Femur (tissue), 1 donor: ENCODE measurements around the gene IL12A.

Source experiments
- DNase-seq: peaks from one replicate; pipeline ENCODE4 v3.0.0-alpha.2; 2017

The IL12A gene

DNA sequence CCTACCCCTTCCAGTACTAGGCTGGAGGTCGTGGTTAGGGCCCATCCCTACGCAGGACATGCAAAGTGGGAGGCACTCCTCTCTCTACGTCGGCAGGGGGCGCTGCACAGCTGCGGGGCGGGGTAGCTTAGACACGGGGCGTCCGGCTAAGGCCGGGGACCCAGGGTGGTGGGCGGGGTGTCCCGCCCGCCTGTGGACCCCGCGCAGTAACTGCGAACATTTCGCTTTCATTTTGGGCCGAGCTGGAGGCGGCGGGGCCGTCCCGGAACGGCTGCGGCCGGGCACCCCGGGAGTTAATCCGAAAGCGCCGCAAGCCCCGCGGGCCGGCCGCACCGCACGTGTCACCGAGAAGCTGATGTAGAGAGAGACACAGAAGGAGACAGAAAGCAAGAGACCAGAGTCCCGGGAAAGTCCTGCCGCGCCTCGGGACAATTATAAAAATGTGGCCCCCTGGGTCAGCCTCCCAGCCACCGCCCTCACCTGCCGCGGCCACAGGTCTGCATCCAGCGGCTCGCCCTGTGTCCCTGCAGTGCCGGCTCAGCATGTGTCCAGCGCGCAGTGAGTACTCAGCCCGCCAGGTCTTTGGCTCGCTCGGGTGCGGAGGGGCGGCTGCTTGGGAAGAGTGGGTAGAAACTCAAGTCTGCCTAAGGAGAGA is at the start of gene IL12A:
TSS of gene IL12A (plus strand) at position 219 of the 655 bp plus-strand sequence.
- DNase-seq, result peak; percentile 86

DNA sequence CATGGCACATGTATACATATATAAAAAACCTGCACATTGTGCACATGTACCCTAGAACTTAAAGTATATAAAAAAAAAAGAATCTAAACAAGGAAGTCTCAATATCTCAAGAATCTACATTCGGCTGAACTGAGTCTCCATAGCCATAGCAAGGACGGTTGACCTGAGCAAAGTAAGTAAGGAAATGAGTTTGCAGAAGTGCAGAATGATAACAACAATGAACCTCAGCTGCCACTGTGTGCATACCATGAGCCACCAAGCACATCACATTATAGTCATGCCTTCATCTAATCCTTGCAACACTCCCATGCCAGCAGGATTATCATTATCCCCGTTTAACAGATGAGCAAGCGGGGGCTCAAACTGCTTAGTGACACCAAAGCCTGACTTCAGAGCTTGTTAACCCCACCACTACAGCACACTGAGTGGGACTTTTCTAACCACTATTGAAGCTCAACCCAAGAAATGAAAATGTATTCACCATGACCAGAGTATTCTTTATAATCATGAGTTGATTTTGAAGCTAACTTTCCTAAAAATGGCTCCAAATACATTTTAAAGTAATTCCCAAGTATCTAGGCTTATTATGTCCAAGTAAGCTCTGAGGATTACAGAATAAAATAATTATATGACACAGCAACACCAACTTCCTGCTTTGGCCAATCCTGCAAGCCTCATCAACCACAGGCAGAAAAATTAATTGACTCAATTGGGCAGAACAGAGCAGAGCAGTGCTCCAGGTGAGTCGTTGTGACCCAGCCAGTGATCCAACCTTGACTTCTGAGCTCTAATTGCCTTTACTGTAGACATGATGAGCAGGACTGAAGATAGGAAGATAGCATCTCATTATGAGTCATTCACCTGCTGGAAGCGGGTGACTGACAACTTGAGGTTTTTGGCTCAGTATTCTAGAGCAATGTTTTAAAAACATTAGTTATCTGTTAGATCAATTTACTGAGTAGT is 47.3 kb upstream of the IL12A start:
- DNase-seq, result no peak

DNA sequence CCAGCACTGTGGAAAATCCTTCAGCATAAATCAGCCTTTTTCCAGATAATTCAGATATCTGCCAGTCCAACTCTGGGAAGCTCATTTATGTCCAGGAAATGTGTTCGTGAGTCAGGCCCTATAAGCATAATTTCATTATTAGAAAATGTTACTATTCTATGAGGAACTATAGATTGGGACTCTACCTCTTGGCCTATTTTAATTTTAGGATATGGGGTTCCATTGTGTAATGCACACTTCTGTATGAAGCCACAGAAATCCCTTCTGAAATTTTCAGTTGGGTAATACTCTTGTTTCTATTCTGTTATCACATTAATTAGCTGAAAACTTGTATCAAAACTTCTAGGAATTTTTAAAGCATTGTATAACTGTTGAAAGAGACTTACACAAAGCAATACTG is 43.9 kb upstream of the IL12A start:
- no peak for DNase-seq

DNA sequence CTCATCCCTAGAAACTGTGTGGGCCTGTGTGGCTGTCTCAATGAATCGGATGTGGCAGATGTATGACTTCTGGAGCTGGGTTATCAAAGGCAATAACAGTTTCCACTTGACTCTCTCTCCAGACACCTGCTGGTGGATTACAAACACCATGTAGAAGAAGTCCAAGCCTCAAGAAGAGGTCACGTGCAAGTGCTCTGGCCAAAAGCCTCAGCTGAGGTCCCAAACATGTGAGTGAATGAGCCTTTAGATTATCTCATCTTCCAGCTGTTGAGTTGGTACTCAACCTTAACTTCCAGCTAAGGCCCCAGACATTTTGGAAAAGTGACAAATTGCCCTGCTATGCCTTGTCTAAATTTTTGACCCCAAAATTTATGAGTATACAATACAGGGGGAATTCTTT is 42.7 kb upstream of the IL12A start:
- DNase-seq, result no peak

DNA sequence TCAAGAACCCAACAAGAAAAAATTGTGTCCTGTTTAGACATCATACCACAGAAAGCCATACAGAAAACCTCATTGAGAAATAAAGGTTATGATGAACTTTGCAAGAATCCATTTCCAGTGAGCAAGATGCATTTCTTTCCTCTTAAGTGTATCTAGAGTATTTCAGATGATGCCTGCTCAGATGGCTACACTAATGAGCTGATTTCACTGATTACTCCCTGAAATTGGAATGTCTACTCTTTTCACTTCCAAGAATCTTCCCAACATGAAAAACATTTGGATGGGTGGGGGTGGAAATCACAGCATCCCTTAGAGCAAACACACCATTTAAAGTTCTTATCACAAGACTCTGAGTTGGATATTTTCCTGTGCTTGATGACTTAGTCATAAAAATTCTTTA is 41.4 kb upstream of the IL12A start:
- DNase-seq, result no peak

DNA sequence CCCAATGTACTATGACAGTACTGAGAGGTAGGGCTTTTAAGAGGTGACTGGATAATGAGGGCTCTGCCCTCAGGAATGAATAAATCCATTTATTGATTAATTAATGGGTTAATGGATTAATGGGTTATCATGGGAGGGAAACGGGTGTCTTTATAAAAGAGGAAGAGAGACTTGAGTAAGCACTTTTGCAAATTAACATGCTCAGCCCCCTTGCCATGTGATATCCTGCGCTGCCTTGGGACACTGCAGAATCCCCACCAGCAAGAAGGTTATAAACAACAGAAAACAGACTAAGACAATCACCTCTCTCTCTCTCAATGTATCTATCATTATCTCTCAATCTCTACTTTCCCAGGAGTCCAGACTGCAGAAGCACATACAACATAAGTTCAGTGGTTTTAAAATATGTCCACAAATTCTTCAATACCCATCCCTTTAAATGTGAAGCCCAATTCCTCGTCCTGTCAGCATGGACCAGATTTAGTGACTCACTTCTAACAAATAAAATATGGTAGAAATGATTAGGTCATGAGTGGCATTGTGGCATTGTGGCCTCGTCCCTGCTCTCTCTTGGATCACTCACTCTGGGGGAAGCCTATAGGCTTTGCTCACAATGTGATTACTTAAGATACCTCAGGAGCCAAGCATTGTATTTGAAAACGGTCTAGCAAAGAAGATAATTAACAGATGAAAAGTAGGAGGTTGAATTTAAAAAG is 40.0 kb upstream of the IL12A start:
- DNase-seq, result no peak

DNA sequence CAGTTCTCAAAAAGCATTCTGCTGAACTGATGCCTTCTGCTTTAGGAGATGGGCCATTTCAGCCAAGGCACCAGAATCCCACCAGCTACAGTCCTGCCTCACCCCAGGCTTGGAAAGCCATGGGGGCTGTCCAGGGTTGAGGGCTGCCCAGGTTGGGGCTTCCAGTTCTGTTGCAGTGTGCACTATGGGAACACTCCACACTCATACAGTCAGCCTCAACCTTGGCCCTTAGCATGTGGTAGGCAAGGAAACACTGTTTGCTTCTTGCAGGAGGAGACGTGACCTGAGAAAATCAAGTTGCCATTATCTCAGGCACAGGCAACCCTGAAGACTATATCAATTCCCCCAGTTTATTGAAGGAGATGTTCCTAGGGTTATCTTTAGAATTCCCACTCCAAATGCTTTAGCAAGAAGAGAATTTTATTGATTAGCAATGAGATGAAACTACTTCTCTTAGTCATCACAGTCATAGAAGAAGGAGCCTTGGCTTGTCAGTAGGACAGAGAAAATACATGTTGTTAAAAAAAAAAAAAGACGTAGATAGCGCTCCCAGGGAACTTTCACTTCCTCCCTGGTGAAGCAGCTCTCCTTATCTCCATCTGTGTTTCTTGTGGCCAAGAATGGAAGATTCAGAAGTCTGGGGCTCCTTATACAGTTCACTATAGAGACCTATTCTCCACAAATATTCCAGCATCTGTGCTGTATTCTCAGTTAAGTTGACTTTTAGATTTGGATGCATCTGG is 38.3 kb upstream of the IL12A start:
- no peak for DNase-seq

DNA sequence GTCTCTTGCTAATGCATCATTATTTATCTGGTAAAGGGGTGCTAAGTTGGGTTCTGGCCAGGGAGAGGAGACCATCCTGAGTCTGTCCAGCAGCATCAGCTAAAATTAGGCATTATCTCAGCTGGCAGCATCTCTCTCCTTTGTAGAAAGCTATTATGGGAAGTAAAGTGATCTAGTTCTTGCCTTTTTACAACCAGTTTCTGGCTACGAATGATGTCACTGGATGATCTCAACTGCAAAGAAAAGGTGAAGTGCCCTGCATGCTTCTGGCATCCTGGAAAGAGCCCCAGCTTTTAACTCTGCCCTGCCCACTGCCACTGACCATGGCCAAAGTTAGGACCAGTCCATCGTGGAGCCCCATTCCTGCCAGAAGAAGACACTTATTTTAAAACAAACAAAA is 37.1 kb upstream of the IL12A start:
- no peak for DNase-seq

DNA sequence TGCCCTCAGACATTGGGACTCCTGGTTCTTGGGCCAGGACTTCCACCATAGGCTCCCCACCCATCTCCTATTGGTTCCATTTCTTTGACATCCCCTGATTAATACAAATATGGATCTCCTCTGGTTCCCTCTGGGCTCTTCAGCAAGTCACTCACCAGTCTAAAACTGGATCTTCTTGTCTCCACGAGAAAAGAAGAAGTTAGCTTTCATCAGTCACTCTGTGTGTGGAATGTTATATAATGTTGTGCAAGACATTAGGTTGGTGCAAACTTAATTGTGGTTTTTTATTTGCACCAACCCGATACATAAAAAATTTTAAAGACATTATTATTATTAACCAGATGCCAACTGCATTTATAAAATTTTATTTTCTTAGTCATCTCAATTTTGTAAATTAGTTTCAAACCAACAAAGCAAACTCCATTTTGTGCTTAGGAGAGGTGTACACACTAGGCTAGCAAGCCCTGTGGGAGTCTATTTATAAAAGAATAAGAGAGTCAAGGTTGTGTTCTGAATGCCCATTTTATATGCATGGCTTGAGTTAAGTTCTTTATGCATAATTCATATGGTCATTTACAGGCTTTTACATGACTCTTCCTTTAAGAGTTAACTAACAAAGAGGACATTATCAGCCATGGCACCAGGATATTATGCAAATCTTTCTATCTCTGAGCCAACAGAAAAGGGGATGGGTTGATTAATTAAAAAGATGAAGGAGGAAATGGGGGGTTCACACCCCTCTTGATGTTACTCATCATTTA is 35.1 kb upstream of the IL12A start:
- no peak for DNase-seq

DNA sequence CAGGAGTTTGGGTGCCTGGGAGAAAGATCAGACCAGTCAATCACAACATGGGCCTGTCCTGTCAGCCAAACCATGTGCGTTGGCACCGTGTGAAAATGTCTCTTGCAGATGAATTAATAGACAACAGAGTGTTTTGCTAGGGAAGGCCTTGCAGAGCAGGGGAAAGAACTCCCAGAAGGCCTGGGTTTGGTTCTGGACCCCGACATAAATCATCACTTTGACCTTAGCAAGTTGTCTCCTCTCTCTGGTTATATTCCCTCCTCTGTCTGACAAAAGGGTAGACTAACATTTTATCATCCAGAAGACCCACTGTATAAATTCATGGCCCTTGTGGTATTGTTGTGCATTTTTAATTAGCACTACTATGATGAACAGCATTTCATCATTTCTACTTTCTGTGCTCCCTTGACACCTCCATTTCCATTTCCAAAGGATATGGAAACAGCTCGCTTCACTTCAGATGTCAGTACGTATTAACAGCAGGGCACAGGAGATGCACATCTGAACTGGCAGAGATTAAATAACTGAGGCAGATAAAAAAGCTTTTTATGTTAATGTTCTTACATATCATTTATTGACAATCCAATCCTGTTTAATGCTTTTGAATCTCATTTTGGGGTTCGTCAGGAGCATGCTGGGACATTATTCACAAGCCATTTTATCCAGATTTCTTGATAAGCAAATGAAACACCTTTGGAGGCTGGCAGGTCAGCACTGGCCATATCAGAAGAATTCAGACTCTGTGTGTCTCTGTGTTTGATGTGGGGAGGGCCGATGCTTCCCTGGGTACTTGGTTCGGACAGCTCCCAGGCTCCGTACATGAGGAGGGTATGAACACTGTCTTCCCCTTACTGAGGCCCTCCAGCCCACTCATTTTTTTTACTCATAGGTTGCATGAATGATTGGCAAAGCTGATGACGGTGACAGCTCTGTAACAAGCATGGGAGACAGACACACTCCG is 28.2 kb upstream of the IL12A start:
- DNase-seq, result no peak

DNA sequence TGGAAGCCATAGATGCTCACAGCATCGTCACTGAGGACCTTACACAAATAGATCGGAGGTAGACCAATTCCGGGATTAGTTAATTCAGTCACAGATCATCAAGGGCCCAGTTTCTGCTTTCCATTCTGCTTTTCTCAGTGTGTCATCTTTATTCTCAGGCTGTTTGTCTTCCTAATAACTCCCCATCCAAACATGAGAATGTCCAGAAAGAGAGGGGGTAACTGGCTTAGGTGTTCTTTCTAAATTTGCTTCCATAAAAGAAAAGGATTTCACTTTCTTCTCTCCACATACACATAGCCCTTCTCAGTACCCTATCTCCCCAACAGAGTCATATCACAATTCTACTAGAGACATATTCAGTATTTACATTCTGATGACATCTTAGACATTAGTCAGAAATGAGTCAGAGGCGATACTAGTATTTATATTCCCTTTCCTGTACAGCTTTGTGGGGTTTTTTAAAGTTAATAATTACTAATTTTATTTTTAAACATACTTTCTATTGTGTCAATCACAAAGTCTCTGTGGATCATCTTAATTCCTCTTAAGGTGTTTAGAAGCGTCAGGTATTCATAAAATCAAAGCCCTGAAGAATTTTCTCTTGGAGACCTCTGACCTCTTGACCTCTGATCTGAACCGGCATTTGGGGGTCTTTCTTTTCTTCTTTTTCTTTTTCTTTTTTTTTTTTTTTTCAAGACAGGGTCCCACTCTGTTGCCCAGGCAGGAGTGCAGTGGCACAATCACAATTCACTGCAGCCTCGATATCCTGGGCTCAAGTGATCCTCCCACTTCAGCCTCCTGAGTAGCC is 24.3 kb upstream of the IL12A start:
- no peak for DNase-seq

DNA sequence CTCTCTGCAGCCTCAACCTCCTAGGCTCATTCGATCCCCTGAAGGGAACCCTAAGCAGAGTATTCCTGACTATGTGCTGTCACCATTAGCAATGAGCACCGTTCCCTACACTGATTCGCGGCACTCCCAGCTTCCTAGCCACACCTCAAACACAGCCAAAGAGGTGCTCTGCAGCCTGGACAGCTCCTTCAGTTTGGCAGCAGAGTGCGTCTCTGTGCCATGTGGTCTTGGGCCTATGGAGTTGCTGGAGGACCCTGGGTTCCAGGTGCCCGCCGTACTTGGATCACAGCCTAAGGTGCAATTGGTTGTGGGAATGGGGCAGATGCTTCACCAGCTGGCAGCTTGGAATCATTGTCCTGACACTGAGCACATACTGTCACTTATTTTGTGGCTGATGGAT is 17.3 kb upstream of the IL12A start:
- no peak for DNase-seq

DNA sequence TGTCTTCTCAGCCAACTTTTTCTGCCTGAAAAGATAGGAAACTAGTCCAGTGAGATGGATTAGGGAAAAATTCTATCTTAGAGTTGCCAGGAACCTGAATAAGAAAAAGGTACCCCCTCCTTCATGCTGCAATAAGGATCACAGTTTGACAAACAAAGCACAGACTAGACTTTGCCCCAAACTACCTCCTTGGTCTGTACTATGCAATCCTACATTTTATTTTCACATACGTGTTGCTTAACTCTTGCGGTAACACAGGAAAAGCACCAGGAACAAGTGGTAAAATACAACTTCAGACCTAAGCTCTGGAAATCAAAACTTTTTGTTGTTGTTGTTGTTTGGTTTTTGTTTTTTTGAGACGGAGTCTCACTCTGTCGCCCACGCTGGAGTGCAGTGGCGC is 11.3 kb upstream of the IL12A start:
- no peak for DNase-seq

DNA sequence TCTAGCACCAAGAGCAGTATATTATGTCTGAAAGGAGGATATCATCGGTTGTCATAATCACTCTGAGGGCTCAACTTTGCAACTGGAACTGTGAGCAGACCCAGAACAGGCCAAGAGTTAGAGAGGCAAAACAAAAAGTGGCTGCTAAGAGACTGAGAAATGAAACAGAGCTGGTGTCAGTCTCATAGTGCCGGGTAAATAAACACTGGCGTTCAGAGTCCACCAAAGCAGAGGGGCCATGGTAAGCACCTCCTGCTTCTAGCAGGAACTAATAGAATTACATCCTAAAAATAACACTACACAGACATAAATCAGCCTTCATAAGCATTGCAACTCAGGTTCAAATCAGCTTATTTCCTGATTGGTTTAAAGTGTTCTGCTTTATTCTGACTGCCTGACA is 10.3 kb upstream of the IL12A start:
- no peak for DNase-seq

DNA sequence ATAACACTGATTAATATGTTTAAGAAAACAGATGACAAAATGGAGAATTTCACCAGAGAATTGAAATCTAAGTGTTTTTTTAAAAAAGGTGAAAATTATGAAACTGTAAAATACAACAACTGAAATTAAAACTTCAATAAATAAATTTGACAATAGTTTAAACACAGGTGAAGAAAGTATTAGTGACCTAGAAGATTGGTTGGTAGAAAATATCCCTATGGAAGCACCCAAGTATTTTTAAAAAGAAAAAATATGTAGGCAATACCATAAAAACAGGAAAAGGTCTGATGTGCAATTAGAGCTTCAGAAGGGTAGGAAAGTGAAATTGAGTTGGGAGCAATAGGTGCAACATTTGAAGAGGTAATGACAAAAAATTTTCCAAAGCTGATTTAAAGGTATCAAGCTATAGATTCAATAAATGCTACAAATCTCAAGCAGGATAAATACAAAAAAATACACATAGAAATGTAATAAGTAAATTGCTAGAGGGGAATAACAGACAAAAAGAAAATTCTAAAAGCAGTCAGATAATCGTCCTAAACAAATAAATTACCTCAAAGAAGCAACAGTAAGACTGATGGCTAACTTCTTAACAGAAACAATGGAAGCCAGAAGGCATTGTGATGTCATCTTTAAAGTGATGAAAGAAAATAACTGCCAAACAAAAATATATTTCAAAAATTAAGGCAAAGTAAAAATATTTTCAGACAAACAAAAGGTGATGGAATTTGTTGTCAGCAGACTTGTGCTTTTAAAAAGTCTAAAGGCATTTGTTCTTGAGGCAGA is 9.5 kb upstream of the IL12A start:
- no peak for DNase-seq

DNA sequence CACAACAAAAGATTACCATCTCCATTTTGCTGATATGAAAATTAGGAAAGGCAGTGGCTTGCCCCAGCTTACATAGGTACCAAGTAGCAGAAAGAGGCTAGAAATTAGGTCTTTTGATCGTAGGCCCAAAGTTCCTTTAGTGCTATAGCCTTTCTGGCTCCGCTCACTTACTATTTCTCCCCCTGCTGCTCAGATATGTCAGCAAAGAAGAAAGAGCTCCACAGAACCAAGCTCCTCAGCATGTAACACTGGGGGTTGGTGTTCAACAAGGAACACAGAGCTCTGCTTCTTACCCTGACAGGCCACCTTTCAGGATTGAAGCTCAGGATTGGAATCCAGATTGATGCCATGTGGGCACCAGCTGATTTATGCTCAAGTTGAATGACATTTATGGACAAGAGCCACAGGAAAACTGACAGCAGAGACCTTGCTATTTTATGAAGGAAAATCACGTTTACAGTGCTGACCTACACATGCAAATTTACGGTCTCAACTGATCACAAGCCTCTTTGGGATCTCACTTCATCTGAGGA is 6.1 kb upstream of the IL12A start:
- DNase-seq, result no peak

DNA sequence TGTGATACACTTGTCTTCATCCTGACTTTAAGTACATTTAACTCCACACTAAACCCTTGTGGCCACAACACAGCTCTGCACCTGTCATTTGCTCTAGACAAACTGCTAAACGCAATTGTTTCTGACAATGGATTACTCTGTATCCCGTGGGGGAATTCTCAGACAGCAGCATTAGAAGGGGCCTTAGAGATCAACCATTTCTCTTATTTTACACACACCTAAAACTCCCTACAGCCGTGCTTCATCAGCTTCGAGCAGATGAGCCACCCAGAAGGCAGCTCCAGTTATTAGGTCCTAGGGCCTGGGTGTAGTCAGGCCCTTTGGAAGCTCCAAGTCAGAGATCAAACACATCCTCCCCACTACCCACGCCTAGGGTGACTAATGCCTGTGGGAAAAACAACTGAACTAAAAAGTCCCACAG is 1.3 kb upstream of the IL12A start:
- DNase-seq, result no peak

DNA sequence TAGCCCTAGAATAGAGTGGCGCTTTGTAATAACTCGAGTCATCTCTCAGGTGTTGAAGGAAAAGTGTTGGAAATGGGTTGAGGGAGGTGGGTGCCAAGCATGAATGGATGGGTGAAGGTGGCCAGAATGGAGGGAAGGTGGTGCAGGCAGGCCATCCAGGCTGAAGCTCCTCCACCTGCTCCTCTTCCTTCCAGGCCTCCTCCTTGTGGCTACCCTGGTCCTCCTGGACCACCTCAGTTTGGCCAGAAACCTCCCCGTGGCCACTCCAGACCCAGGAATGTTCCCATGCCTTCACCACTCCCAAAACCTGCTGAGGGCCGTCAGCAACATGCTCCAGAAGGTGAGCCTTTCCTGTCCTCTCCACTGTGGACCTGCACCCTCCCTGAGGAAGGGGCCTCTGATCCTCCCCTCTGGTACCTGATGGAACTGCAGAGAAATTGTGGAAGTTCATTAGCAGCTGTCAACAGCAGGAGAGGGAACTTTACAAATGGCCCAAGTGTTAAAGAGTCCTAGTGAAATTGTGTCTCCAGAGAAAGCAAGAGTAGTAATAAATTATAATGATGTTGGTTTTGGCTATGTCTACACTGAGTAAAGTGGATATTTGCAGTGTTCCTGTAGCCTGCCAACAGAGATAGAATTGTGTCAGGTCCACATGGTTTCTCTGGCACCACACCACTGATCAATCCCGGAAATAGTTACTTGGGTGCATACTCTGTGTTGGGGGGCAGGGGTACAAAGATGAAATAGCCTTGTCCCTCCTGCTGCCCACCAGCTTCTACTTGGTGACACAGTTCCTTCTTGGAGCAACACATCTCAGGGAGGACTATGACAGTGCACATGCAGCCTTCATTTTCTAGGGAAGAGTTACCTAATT is 1.6 kb downstream of the IL12A start:
- DNase-seq, result no peak
